NB4 (cell line): ENCODE data around the gene TSPAN32.

Experiments used
- DNase-seq: peaks from one replicate; pipeline ENCODE4 v3.0.0; 2010; ENCODE audit warnings: low read depth
- H3K4me3 ChIP-seq: one replicate; pipeline ENCODE4 v1.5.1; 2011; ENCODE audit warnings: mild to moderate bottlenecking, low read depth, low read length, moderate library complexity
- CTCF ChIP-seq: IDR thresholded peaks from one replicate; pipeline ENCODE4 v1.5.1; 2012; ENCODE audit warnings: low read depth, low read length
- MAX ChIP-seq: IDR thresholded peaks from 2 replicates; pipeline ENCODE4 v1.6.1; 2011; ENCODE audit warnings: low read depth, low read length
- MYC ChIP-seq: IDR thresholded peaks from 2 replicates; pipeline ENCODE4 v1.6.1; 2011; ENCODE audit warnings: low read depth, low read length
- POLR2A ChIP-seq: IDR thresholded peaks from 2 replicates; pipeline ENCODE4 v1.6.1; 2011; ENCODE audit warnings: mild to moderate bottlenecking; ENCODE audit not compliant: insufficient read length; ENCODE audit errors: extremely low read depth

Gene TSPAN32

GRCh38 chr11:2311353-2312133, 9.7 kb downstream of the TSPAN32 start:
- no peak for TF ChIP-seq MAX
- TF ChIP-seq POLR2A, result no peak
- no peak for TF ChIP-seq MYC
- no peak for TF ChIP-seq CTCF
- DNase-seq, result peak; percentile 16
- no peak overlapping the region for H3K4me3 ChIP-seq

- TF ChIP-seq MYC, result no peak
- peak; percentile 6 for TF ChIP-seq CTCF
- TF ChIP-seq POLR2A, result peak; percentile 5
These were observed 10.6 kb downstream of the TSPAN32 start for GRCh38 chr11:2312232-2313042.

GRCh38 chr11:2313051-2313951, 11.5 kb downstream of the TSPAN32 start:
- TF ChIP-seq POLR2A (no peak), CTCF (no peak), MYC (no peak), MAX (no peak)
- no peak overlapping the region for H3K4me3 ChIP-seq
- DNase-seq, result peak; percentile 11

More at GRCh38 chr11:2312232-2313042, 10.6 kb downstream of the TSPAN32 start:
- DNase-seq, result peak; percentile 34
- H3K4me3 ChIP-seq, result no peak overlapping the region

GRCh38 chr11:2314136-2314524, 12.3 kb downstream of the TSPAN32 start:
- H3K4me3 ChIP-seq, result no peak overlapping the region
- TF ChIP-seq CTCF (no peak), POLR2A (no peak), MYC (no peak), MAX (no peak)
- DNase-seq, result peak; percentile 12

- TF ChIP-seq MAX, result no peak
- TF ChIP-seq MYC, result no peak
- TF ChIP-seq CTCF, result no peak
- TF ChIP-seq POLR2A, result no peak
- H3K4me3 ChIP-seq, result no peak overlapping the region
- peak; percentile 27 for DNase-seq
These were observed 12.9 kb downstream of the TSPAN32 start for GRCh38 chr11:2314525-2315394.
